Subcutaneous adipose tissue (tissue), 4 donors: ENCODE data around the gene TEAD3. TPM values are rescaled to one million over a fixed set of nuclear protein-coding genes. Genes with fewer than 3 reads are reported as not detected.

ENCODE experiments used
- CTCF ChIP-seq: fragments of 450-650 bp; IDR thresholded peaks from one replicate; pipeline ENCODE4 v1.5.1; 2016; ENCODE audit warnings: low read depth, mild to moderate bottlenecking, control low read depth, antibody characterized with exemption, moderate library complexity
- total RNA-seq, 4 donors: library from RNA; depleted of rRNA; stranded (reverse); fragments of >200 nt; gene quantifications; one replicate each; pipeline ENCODE4 v1.1.0, GENCODE V29; 2016

Gene TEAD3
- total RNA-seq, 4 donors from 2014 or later, result 4.1 to 6.2 (median 4.7) TPM

- no peak for TF ChIP-seq CTCF
Measured at GRCh38 chr6:35499372-35499771, 2.5 kb upstream of the TEAD3 start.

- no peak for TF ChIP-seq CTCF
Measured at GRCh38 chr6:35498422-35499067, 1.7 kb upstream of the TEAD3 start.

GRCh38 chr6:35497571-35498421 lies 917 bp upstream of the TEAD3 start:
- TF ChIP-seq CTCF, result no peak

GRCh38 chr6:35496036-35496840 lies 641 bp downstream of the TEAD3 start:
- TF ChIP-seq CTCF, result no peak

GRCh38 chr6:35495258-35496035 lies 1.4 kb downstream of the TEAD3 start:
- no peak for TF ChIP-seq CTCF

- no peak for TF ChIP-seq CTCF
Measured at GRCh38 chr6:35494161-35494563, 2.7 kb downstream of the TEAD3 start.
